ENCODE results near the gene SKAP2. TPM values are rescaled to one million over a fixed set of nuclear protein-coding genes. Genes with fewer than 3 reads are reported as not detected.

Gene SKAP2
- total and polyA plus RNA-seq, 2 of the 4 experiments (the other 2 are of a cell fraction), result 5.7 to 7.4 TPM

DNA sequence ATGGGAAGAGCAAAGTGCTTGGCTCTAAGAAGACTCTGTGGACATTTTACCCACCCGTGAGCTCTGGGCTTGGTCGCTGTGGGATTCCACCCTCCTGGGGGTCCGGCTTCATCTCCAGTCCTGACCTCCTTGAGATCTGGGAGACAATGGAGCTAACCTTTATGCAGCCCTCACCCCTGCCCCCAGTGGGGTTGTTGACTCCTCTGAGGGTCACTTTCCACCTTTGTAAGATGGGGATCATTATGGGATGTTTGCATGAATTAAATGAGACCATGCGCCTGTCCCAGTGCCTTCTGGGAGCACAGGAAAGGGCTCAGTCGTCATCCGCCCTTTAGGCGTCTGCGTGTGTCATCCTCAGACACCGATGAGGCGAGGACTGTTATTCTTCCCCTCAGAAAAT, 237.2 kb downstream of the SKAP2 start:
- Histone ChIP-seq H3K27me3 (ENCODE audit: control insufficient read depth, insufficient read depth, low read length) (peaks cover 6% of the 10 kb centered on the region), H3K18ac (ENCODE audit: low read depth, low read length) (no peak overlapping the region), H3K4ac (ENCODE audit: low read depth, low read length) (no peak overlapping the region), H4K20me1 (ENCODE audit: insufficient read depth, low read length) (no peaks in the 10 kb centered on the region), H2BK120ac (ENCODE audit: low read depth, low read length) (no peak overlapping the region), H2AK9ac (replicated peaks; ENCODE audit: low read depth, low read length, poor library complexity) (no peak overlapping the region), H4K91ac (ENCODE audit: insufficient read depth, low read depth, low read length) (no peak overlapping the region), H2AK5ac (ENCODE audit: low read depth, low read length) (no peak overlapping the region), H2AFZ (replicated peaks; ENCODE audit: low read length, poor library complexity) (no peak overlapping the region), H3K4me3 (ENCODE audit: insufficient read depth, low read depth, low read length) (no peak overlapping the region), H3K36me3 (ENCODE audit: control insufficient read depth, insufficient read depth, low read length) (no peaks in the 10 kb centered on the region), H3K79me1 (ENCODE audit: low read depth in 1 of 2, low read length in 2 of 2) (no peaks in the 10 kb centered on the region), H3K4me1 (ENCODE audit: control insufficient read depth, insufficient read depth, low read length) (no peaks in the 10 kb centered on the region), H3K27ac (ENCODE audit: insufficient read depth, low read length) (no peak overlapping the region), H4K5ac (ENCODE audit: low read depth, low read length) (no peak overlapping the region), H4K8ac (ENCODE audit: low read depth in 2 of 2, low read length in 2 of 2) (no peak overlapping the region), H3K9me1 (ENCODE audit: insufficient read depth, low read length) (no peaks in the 10 kb centered on the region), H3K56ac (ENCODE audit: extremely low read depth, insufficient read depth, low read length) (no peak overlapping the region), H3K14ac (replicated peaks; ENCODE audit: low read depth, low read length) (no peak overlapping the region), H3K9me3 (ENCODE audit: control insufficient read depth, insufficient read depth, low read length) (no peaks in the 10 kb centered on the region), H3K4me2 (ENCODE audit: low read depth, low read length) (no peak overlapping the region), H2BK20ac (ENCODE audit: low read depth, low read length) (no peak overlapping the region), H3K9ac (ENCODE audit: low read depth, low read length) (no peak overlapping the region), H2BK15ac (ENCODE audit: low read depth, low read length) (no peak overlapping the region), H3K23ac (ENCODE audit: low read depth, low read length) (no peak overlapping the region), H2BK5ac (ENCODE audit: low read depth, low read length, poor library complexity, severe bottlenecking) (no peak overlapping the region)
- POLR2A ChIA-PET (ENCODE audit: unreplicated experiment), result no interaction called here
- intact Hi-C loops (cut with micrococcal nuclease) (no loop called here), dilution Hi-C loops (cut with HindIII; ENCODE audit: low sequenced_read_pairs, unreplicated experiment) (no loop called here), in situ Hi-C loops (cut with MboI; ENCODE audit: low sequenced_read_pairs) (no loop called here)
- no peak for DNase-seq
- 60% methylated on average over 3 of the region's 10 CpGs; no CpG with 5 or more reads in 1 of the 2 experiments for WGBS, 2 experiments (ENCODE audit: extremely low coverage in 2 of 2, insufficient read length in 1 of 2)
- no peak for ATAC-seq (ENCODE audit: low read depth)
- BruUV-seq (replicated peaks), result no TSS peak
- no peak for TF ChIP-seq MXI1 (IDR thresholded peaks at IDR 0.05; ENCODE audit: borderline replicate concordance, low read depth, low read length)
- no peak for TF ChIP-seq NFE2L2 (IDR thresholded peaks at IDR 0.05; ENCODE audit: low read depth, low read length)
- TF ChIP-seq, protein P1, sequence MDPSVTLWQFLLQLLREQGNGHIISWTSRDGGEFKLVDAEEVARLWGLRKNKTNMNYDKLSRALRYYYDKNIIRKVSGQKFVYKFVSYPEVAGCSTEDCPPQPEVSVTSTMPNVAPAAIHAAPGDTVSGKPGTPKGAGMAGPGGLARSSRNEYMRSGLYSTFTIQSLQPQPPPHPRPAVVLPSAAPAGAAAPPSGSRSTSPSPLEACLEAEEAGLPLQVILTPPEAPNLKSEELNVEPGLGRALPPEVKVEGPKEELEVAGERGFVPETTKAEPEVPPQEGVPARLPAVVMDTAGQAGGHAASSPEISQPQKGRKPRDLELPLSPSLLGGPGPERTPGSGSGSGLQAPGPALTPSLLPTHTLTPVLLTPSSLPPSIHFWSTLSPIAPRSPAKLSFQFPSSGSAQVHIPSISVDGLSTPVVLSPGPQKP (IDR thresholded peaks at IDR 0.05; ENCODE audit: borderline replicate concordance, low read depth, low read length), result no peak
- TF ChIP-seq, protein P2, sequence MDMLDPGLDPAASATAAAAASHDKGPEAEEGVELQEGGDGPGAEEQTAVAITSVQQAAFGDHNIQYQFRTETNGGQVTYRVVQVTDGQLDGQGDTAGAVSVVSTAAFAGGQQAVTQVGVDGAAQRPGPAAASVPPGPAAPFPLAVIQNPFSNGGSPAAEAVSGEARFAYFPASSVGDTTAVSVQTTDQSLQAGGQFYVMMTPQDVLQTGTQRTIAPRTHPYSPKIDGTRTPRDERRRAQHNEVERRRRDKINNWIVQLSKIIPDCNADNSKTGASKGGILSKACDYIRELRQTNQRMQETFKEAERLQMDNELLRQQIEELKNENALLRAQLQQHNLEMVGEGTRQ (IDR thresholded peaks at IDR 0.05; ENCODE audit: low read depth, low read length), result no peak
- TF ChIP-seq CEBPB (IDR thresholded peaks at IDR 0.05; ENCODE audit: low read depth, low read length), result no peak
- TF ChIP-seq RCOR1 (IDR thresholded peaks at IDR 0.05; ENCODE audit: insufficient replicate concordance, low read length), result no peak
- no peak for TF ChIP-seq RAD21 (IDR thresholded peaks at IDR 0.05; ENCODE audit: low read length)
- TF ChIP-seq RFX5 (IDR thresholded peaks at IDR 0.05; ENCODE audit: low read depth, low read length), result no peak
- no peak for TF ChIP-seq BHLHE40 (IDR thresholded peaks at IDR 0.05; ENCODE audit: low read depth, low read length)
- no peak for TF ChIP-seq CTCF (conservative IDR thresholded peaks at IDR 0.05; ENCODE audit: low read depth, low read length)
- TF ChIP-seq MAZ (IDR thresholded peaks at IDR 0.05; ENCODE audit: borderline replicate concordance, low read depth, low read length), result no peak
- no peak for TF ChIP-seq POLR2A (IDR thresholded peaks at IDR 0.05; ENCODE audit: low read depth, low read length)
- TF ChIP-seq MAFK (IDR thresholded peaks at IDR 0.05; ENCODE audit: low read depth, low read length), result no peak
- TF ChIP-seq SMC3 (IDR thresholded peaks at IDR 0.05; ENCODE audit: low read depth, low read length), result no peak
- TF ChIP-seq CHD1 (IDR thresholded peaks at IDR 0.05; ENCODE audit: low read depth, low read length), result no peak
- no peak for TF ChIP-seq FOS (IDR thresholded peaks at IDR 0.05; ENCODE audit: low read depth, low read length)
- CTCF ChIA-PET, result no interaction called here
